Stimulated activated CD8-positive, alpha-beta memory T cell treated with anti-CD3 and anti-CD28 coated beads, Interleukin-12 subunit alpha, Interleukin-12 subunit beta, amount 100 ng/mL, for 24 hours (primary cell): ENCODE measurements around the gene ZCCHC2.
A peak's percentile ranks its signal among the peaks of the same experiment; 100 is the strongest.

ENCODE experiments used
- DNase-seq: peaks from one replicate; pipeline ENCODE4 v3.0.0-alpha.2; 2020; ENCODE audit errors: extremely low read depth

Gene ZCCHC2

GRCh38 chr18:62522504-62523254 is at the start of gene ZCCHC2:
TSS of gene ZCCHC2 (plus strand) at chr18:62523025. CDS start at chr18:62523425, 400 bp downstream.
- peak; percentile 95 for DNase-seq

- DNase-seq, result no peak
These were observed 43.3 kb upstream of the ZCCHC2 start for GRCh38 chr18:62479574-62479973.

GRCh38 chr18:62480927-62481326 is 41.9 kb upstream of the ZCCHC2 start:
- no peak for DNase-seq

GRCh38 chr18:62484941-62485340 is 37.9 kb upstream of the ZCCHC2 start:
- no peak for DNase-seq

- DNase-seq, result no peak
These were observed 37.1 kb upstream of the ZCCHC2 start for GRCh38 chr18:62485684-62486083.

GRCh38 chr18:62486290-62486964 is 36.4 kb upstream of the ZCCHC2 start:
- DNase-seq, result no peak

GRCh38 chr18:62487161-62487560 is 35.7 kb upstream of the ZCCHC2 start:
- DNase-seq, result no peak

GRCh38 chr18:62490967-62491695 is 31.7 kb upstream of the ZCCHC2 start:
- DNase-seq, result no peak

- no peak for DNase-seq
These were observed 29.6 kb upstream of the ZCCHC2 start for GRCh38 chr18:62493033-62493862.

- DNase-seq, result no peak
These were observed 28.1 kb upstream of the ZCCHC2 start for GRCh38 chr18:62494764-62495163.

- DNase-seq, result no peak
These were observed 26.6 kb upstream of the ZCCHC2 start for GRCh38 chr18:62496262-62496661.

GRCh38 chr18:62497190-62497772 is 25.5 kb upstream of the ZCCHC2 start:
- no peak for DNase-seq

GRCh38 chr18:62498616-62499262 is 24.1 kb upstream of the ZCCHC2 start:
- DNase-seq, result no peak

GRCh38 chr18:62499263-62499650 is 23.6 kb upstream of the ZCCHC2 start:
- DNase-seq, result no peak

GRCh38 chr18:62500174-62500573 is 22.7 kb upstream of the ZCCHC2 start:
- no peak for DNase-seq

- no peak for DNase-seq
These were observed 21.7 kb upstream of the ZCCHC2 start for GRCh38 chr18:62500966-62501591.

- DNase-seq, result no peak
These were observed 16.9 kb upstream of the ZCCHC2 start for GRCh38 chr18:62505669-62506494.

- DNase-seq, result no peak
These were observed 16.2 kb upstream of the ZCCHC2 start for GRCh38 chr18:62506495-62507143.

- DNase-seq, result no peak
These were observed 13.0 kb upstream of the ZCCHC2 start for GRCh38 chr18:62509779-62510178.
